GM10266 (cell line): ENCODE results near the gene RAD50.

Source experiments
- DNase-seq: peaks from one replicate; pipeline ENCODE4 v3.0.0; 2012; ENCODE audit errors: extremely low spot score
- TF ChIP-seq, protein P1 (sequence below): IDR thresholded peaks from 2 replicates; pipeline ENCODE4 v1.5.1; 2012; ENCODE audit warnings: mild to moderate bottlenecking, low read depth; ENCODE audit not compliant: control insufficient read depth, insufficient read depth; ENCODE audit errors: missing control alignments

The RAD50 gene

GRCh38 chr5:132637241-132637640, 80.5 kb downstream of the RAD50 start:
- no peak for DNase-seq
- TF ChIP-seq, protein P1, sequence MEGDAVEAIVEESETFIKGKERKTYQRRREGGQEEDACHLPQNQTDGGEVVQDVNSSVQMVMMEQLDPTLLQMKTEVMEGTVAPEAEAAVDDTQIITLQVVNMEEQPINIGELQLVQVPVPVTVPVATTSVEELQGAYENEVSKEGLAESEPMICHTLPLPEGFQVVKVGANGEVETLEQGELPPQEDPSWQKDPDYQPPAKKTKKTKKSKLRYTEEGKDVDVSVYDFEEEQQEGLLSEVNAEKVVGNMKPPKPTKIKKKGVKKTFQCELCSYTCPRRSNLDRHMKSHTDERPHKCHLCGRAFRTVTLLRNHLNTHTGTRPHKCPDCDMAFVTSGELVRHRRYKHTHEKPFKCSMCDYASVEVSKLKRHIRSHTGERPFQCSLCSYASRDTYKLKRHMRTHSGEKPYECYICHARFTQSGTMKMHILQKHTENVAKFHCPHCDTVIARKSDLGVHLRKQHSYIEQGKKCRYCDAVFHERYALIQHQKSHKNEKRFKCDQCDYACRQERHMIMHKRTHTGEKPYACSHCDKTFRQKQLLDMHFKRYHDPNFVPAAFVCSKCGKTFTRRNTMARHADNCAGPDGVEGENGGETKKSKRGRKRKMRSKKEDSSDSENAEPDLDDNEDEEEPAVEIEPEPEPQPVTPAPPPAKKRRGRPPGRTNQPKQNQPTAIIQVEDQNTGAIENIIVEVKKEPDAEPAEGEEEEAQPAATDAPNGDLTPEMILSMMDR = no peak

- TF ChIP-seq, protein P1 = no peak
- peak; percentile 50 for DNase-seq
Observed at GRCh38 chr5:132639706-132640130, 82.9 kb downstream of the RAD50 start.

DNA sequence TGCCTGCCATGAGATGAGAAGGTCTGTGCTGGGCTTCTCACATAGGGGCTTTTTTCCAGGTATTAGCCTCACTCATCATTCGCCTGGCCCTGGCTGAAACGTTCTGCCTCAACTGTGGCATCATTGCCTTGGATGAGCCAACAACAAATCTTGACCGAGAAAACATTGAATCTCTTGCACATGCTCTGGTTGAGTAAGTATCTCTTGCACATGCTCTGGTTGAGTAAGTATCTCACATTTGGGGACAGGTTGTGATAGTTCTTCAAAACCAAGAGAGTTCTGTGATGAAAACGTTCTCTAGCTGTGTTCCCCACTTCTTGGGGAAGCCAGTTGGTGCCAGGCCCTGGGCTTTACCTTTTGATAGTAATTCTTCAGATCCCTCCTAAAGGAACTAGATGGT, 83.8 kb downstream of the RAD50 start:
- TF ChIP-seq, protein P1 = no peak
- no peak for DNase-seq

GRCh38 chr5:132641241-132641723, 84.5 kb downstream of the RAD50 start:
- DNase-seq = peak; percentile 56
- TF ChIP-seq, protein P1 = no peak

DNA sequence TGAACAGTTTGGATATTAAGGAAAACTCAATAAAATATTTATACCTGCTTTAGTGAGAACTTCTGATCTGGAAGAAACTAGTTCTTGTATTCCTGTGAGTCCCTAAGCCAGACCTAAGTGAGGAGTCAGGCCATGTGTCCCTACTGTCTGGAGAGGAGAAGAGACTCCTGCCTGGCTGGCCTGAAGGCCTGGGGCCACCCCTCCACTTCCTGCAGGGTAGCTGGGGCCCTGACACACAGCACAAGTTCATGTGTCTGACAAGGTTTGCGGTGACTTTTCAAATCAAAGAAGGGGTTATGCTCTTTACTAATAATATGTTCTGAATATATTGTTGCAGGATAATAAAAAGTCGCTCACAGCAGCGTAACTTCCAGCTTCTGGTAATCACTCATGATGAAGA, 85.1 kb downstream of the RAD50 start:
- TF ChIP-seq, protein P1 = no peak
- no peak for DNase-seq

- TF ChIP-seq, protein P1 = no peak
- no peak for DNase-seq
Observed at GRCh38 chr5:132644177-132644576, 87.4 kb downstream of the RAD50 start.

DNA sequence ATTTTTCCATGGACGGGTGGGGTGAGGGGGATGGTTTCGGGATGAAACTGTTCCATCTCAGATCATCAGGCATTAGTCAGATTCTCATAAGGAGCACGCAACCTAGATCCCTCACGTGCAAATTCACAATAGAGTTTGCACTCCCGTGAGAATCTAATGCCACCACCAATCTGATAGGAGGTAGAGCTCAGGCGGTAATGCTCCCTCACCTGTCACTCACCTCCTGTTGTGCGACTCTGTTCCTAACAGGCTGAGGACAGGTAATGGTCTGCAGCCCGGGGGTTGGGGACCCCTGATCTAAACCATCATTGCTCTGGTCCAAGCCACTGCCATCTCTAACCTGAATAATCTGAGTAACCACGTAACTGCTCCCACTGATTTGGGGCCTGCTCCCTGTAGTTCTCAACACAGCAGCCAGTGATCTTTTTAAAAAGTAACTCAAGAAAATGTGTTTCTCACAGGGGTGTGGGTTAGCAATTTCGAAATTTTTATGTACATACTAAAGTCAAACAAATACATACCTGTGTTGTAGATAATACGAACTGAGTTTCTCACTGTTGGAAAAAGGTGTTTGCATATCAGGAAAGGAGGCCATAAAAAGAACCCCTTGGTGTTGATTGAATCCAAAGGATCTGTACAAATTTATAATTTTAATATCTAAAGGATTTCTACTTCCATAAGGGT, 89.9 kb downstream of the RAD50 start:
- TF ChIP-seq, protein P1 = no peak
- no peak for DNase-seq
